ENCODE results near the gene SMYD5. TPM values are rescaled to one million over a fixed set of nuclear protein-coding genes. Genes with fewer than 3 reads are reported as not detected.

SMYD5 gene
- total RNA-seq, 1 donor from 2014 or later = 18.4 TPM

DNA sequence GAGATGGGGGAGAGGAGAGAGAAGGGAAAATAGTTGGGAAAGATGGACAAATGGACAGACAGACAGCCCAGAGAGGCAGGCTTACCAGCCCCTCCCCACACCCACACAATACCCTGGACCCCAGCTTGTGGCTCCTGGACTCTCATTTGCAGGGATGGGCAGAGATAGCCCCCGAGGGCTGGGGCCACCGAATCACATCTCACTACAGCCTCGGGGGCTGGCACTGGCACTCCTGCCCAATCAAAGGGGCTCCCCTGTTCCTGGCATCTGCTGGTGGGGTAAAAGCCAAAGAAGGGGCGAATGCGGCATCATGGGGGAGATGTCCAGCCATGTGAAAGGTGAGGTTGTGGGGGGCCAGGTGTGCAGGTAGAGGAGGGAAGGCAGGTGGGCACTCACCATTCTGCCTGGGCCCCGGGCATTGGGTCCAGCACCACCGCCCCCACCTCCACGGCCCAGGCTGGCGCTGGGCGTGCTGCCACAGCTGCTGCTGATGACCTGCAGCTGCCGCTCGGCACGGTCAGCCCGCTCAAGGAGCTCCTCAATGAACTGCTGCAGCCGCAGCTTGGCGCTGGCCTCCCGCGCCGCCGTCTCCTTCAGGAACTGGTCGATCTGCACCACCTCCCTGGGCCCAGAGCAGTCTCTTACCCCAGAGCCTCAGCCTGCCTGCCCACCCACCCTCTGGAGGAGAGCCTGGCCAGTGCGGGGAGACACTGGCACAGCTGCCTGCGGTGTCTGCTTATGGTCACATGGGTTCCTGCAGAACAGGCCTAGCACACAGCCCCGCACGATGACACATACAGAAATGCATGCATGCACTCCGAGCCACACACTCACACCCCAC, 52.2 kb downstream of the SMYD5 start:
- Histone ChIP-seq H3K27me3 (ENCODE audit: control insufficient read depth, insufficient read depth, low read length) (no peaks in the 10 kb centered on the region), H3K36me3 (ENCODE audit: control insufficient read depth, insufficient read depth, low read length) (no peaks in the 10 kb centered on the region), H3K4me3 (ENCODE audit: low read depth, low read length) (no peak overlapping the region)
- TF ChIP-seq, protein P1, sequence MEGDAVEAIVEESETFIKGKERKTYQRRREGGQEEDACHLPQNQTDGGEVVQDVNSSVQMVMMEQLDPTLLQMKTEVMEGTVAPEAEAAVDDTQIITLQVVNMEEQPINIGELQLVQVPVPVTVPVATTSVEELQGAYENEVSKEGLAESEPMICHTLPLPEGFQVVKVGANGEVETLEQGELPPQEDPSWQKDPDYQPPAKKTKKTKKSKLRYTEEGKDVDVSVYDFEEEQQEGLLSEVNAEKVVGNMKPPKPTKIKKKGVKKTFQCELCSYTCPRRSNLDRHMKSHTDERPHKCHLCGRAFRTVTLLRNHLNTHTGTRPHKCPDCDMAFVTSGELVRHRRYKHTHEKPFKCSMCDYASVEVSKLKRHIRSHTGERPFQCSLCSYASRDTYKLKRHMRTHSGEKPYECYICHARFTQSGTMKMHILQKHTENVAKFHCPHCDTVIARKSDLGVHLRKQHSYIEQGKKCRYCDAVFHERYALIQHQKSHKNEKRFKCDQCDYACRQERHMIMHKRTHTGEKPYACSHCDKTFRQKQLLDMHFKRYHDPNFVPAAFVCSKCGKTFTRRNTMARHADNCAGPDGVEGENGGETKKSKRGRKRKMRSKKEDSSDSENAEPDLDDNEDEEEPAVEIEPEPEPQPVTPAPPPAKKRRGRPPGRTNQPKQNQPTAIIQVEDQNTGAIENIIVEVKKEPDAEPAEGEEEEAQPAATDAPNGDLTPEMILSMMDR (IDR thresholded peaks at IDR 0.05; ENCODE audit: insufficient read depth, low read length, severe bottlenecking) = no peak
- FAIRE-seq (no peak), DNase-seq (ENCODE audit: low read depth) (no peak)

- no peaks in the 10 kb centered on the region for H3K27me3 ChIP-seq (ENCODE audit: control insufficient read depth, insufficient read depth, low read length)
- no peak for DNase-seq (ENCODE audit: low read depth)
- FAIRE-seq = peak; percentile 97
Observed at GRCh38 chr2:73267008-73267407, 53.0 kb downstream of the SMYD5 start.

DNA sequence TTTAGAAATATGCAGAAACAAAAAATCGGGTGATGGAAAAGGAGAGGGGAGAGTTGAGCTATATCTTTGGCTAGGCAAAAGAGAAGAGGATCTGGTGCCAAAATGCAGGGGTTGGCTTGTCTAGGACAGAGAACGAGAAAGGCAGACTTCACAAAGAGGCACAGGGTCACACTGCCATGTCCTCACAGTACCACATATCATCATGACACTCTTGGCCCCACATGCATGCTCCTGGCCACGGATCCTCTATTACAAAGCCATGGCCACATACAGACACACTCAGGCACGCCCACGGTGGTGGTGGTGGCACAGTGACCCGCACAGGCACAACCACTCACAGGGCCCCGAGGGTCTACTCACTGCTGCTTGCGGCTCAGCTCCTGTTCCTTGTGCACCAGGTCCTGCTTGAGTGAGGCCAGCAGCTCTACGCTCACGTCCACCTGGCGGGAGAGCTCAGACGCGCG, 54.4 kb downstream of the SMYD5 start:
- FAIRE-seq = no peak
- TF ChIP-seq, protein P1 (IDR thresholded peaks at IDR 0.05; ENCODE audit: insufficient read depth, low read length, severe bottlenecking) = no peak
- Histone ChIP-seq H3K36me3 (ENCODE audit: control insufficient read depth, insufficient read depth, low read length) (no peaks in the 10 kb centered on the region), H3K27me3 (ENCODE audit: control insufficient read depth, insufficient read depth, low read length) (no peaks in the 10 kb centered on the region), H3K4me3 (ENCODE audit: low read depth, low read length) (peak overlapping the region; percentile 40)
- no peak for DNase-seq (ENCODE audit: low read depth)

More at GRCh38 chr2:73267008-73267407, 53.0 kb downstream of the SMYD5 start:
- Histone ChIP-seq H3K4me3 (ENCODE audit: low read depth, low read length) (no peak overlapping the region), H3K36me3 (ENCODE audit: control insufficient read depth, insufficient read depth, low read length) (no peaks in the 10 kb centered on the region)
- TF ChIP-seq, protein P1 (IDR thresholded peaks at IDR 0.05; ENCODE audit: insufficient read depth, low read length, severe bottlenecking) = no peak

DNA sequence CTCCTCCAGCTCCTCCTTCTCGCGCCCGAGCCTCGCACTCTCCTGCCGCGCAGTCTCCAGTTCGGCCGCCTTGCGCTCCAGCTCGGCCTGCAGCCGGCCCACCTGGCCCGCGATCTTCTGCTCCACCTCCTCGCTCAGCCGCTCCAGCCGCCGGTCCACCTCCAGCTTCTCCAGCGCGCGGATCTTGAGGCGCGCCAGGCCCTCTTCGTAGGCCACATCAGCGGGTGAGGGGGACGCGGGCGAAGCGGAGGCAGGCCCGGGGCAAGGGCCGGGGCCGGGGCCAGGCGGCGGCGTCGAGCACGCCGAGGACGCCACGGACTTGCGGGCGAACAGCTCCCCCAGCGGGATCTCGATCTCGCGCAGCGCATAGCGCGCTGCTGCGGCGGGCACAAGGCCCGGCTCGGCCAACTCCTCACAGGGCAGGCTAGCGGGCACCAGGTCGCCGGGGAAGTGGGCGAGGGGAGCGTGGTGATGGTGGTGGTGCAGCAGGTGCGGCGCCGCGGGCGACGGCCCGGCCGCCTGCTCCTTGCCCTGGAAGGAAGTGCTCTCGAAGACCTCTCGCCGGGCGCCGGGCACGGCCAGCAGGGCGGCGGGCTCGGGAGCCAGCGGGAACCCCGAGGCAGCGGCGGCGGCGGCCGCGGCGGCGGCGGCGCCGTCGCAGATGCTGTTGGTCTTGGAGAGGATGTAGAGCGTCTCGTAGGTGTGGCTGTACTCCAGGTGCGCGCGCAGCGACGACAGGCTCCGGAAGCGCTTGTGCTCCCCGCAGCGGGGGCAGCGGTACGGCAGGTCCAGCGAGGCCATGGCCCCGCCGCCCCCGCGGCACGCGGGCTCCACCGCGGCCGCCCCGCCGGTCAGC, 55.0 kb downstream of the SMYD5 start:
- TF ChIP-seq, protein P1 (IDR thresholded peaks at IDR 0.05; ENCODE audit: insufficient read depth, low read length, severe bottlenecking) = peak; percentile 47
- FAIRE-seq (no peak), DNase-seq (ENCODE audit: low read depth) (peak; percentile 63)
- Histone ChIP-seq H3K27me3 (ENCODE audit: control insufficient read depth, insufficient read depth, low read length) (no peaks in the 10 kb centered on the region), H3K36me3 (ENCODE audit: control insufficient read depth, insufficient read depth, low read length) (no peaks in the 10 kb centered on the region), H3K4me3 (ENCODE audit: low read depth, low read length) (peak overlapping the region; percentile 40)

- DNase-seq (ENCODE audit: low read depth) (no peak), FAIRE-seq (no peak)
- Histone ChIP-seq H3K4me3 (ENCODE audit: low read depth, low read length) (peak overlapping the region; percentile 36), H3K36me3 (ENCODE audit: control insufficient read depth, insufficient read depth, low read length) (no peaks in the 10 kb centered on the region), H3K27me3 (ENCODE audit: control insufficient read depth, insufficient read depth, low read length) (no peaks in the 10 kb centered on the region)
- TF ChIP-seq, protein P1 (IDR thresholded peaks at IDR 0.05; ENCODE audit: insufficient read depth, low read length, severe bottlenecking) = no peak
Observed at GRCh38 chr2:73269686-73270465, 55.8 kb downstream of the SMYD5 start.

Measured in bronchial epithelial cell (primary cell).